Ovary (tissue), 9 donors: ENCODE results near the gene IFI27L1. TPM values are rescaled to one million over a fixed set of nuclear protein-coding genes. Genes with fewer than 3 reads are reported as not detected.

Experiments used
- DNase-seq, 5 donors: peaks; one replicate each; pipeline ENCODE4 v3.0.0-alpha.2; 2019 to 2020
- H3K27ac ChIP-seq, 2 donors: fragments of 200-600 bp; one replicate each; pipeline versions ENCODE4 v1.5.1 to v1.8.0; 2019 to 2022
- H3K27me3 ChIP-seq: fragments of 200-600 bp; one replicate; pipeline ENCODE4 v1.8.0; 2022
- H3K36me3 ChIP-seq: fragments of 200-600 bp; sonication (generic); one replicate; pipeline ENCODE4 v1.5.1; 2019
- H3K4me1 ChIP-seq: one replicate; pipeline ENCODE4 v1.8.1; 2013; ENCODE audit warnings: mild to moderate bottlenecking, moderate library complexity; ENCODE audit not compliant: insufficient read depth
- H3K4me3 ChIP-seq: fragments of 200-600 bp; sonication (generic); one replicate; pipeline ENCODE4 v1.5.1; 2017
- H3K9me3 ChIP-seq, 2 donors: fragments of 200-600 bp in 1 of 2; sonication (generic) in 1 of 2; one replicate each; pipeline versions ENCODE4 v1.5.1 to v1.8.1; 2013 to 2019; ENCODE audit warnings: mild to moderate bottlenecking in 1 of 2, moderate library complexity in 1 of 2
- CTCF ChIP-seq, 3 donors: fragments of 450-650 bp in 2 of 3; fragments of 200-600 bp in 1 of 3; IDR thresholded peaks; one replicate each; pipeline versions ENCODE4 v1.5.1 to v1.8.0; 2016 to 2022; ENCODE audit warnings: antibody characterized with exemption in 3 of 3, mild to moderate bottlenecking in 1 of 3
- EP300 ChIP-seq: sonication (generic); formaldehyde crosslinking; IDR thresholded peaks from one replicate; pipeline ENCODE4 v1.6.1; 2017; ENCODE audit warnings: antibody characterized with exemption
- POLR2A ChIP-seq: fragments of 450-650 bp; IDR thresholded peaks from one replicate; pipeline ENCODE4 v1.6.1; 2017; ENCODE audit warnings: antibody characterized with exemption, mild to moderate bottlenecking, moderate library complexity
- WGBS, 3 donors: extraction: QIAGEN DNeasy Blood & Tissue Kit in 1 of 3; methylation state at CpG; one replicate each; pipeline versions ENCODE4 v1.1.5 to v1.1.7; 2013 to 2017; 5-methylcytosine and 5-hydroxymethylcytosine counted together
- intact Hi-C, 4 donors: fragments of 100-400 bp; cut with DNase I; formaldehyde crosslinking; loops; one replicate each; pipeline versions ENCODE4 v1.11.0 to v1.15.1; 2022 to 2023
- polyA plus RNA-seq, 2 donors: library from polyadenylated mRNA; stranded (reverse); fragments of 200-250 nt in 1 of 2; fragments of 350-450 nt in 1 of 2; fragmentation: Illumina TruSeq in 1 of 2; extraction: RNeasy Lipid Tissue Mini Kit (QIAGEN cat#74804) in 1 of 2; gene quantifications; one replicate each; pipeline ENCODE4 v1.2.3, GENCODE V29; 2013 to 2014
- total RNA-seq, 7 donors: library from RNA; depleted of rRNA in 2 of 7; stranded (reverse); fragments of >200 nt in 2 of 7; fragmentation: NEBNext Ultra II Directional in 3 of 7; extraction: Animal tissue kit (Norgen Biotek cat#: 25700) in 3 of 7; gene quantifications; one replicate each; pipeline versions ENCODE4 v1.1.0 to v1.2.4, GENCODE V29; 2016 to 2023
- donor health status: DM: no; HTN: no; CAD: no; lungs with moderate emphysema.
- donor health status: DM: no; HTN: no; CAD: no.
- donor health status: Bipolar disorder and iron deficiency.
- donor health status: DM: yes; HTN: yes; CAD: no.
- donor health status: DM: no; HTN: no; CAD: no.
- donor health status: DM: yes; HTN: yes; CAD: no.

Gene IFI27L1
- total and polyA plus RNA-seq, 9 donors: 21.5 to 57.0 (median 32.8) TPM

GRCh38 chr14:94058128-94058673 lies 22.9 kb upstream of the IFI27L1 start:
- TF ChIP-seq CTCF (IDR thresholded peaks at IDR 0.05) (no peak), EP300 (no peak), POLR2A (no peak)
- Histone ChIP-seq H3K27me3 (no peaks in the 10 kb centered on the region), H3K27ac (no peak overlapping the region), H3K9me3 (no peaks in the 10 kb centered on the region), H3K4me1 (peaks cover 16% of the 10 kb centered on the region), H3K36me3 (no peaks in the 10 kb centered on the region), H3K4me3 (no peak overlapping the region)
- intact Hi-C loops: loop anchor here in 1 of 4 donors (5.0 kb wide), 1 partner anchor 69 kb away; the partner anchor contains the start of gene IFI27L2
- no peak for DNase-seq
- 26 to 50% (median 29%) methylated on average over 1 of the region's 1 CpG for WGBS, 3 donors

DNA sequence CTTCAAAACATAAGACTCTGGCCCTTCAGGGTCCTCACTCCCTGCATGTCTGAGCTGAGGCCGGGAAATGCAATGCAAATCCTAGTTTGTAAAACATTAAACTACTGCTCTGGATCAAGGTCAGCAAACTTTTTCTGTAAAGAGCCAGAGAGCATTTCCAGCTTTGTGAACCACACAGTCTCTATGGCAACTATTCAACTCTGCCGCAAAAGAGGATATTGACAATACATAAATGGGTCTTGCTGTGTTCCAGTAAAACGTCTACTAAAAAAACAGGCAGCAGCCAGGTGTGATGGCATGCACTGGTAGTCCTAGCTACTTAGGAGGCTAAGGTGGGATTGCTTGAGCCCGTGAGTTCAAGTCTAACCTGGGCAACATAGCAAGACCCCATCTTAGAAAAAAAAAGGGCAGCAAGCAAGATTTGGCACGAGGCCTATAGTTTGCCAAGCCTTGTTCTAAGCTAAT lies 22.4 kb upstream of the IFI27L1 start:
- H3K27ac ChIP-seq: no peak overlapping the region
- intact Hi-C loops: loop anchor here in 1 of 4 donors (5.0 kb wide), 1 partner anchor 69 kb away; the partner anchor contains the start of gene IFI27L2
- 44 to 61% (median 46%) methylated on average over 5 of the region's 5 CpGs for WGBS, 3 donors
- H3K27me3 ChIP-seq: no peaks in the 10 kb centered on the region
- no peak for DNase-seq
- peaks cover 18% of the 10 kb centered on the region for H3K4me1 ChIP-seq
- no peaks in the 10 kb centered on the region for H3K36me3 ChIP-seq
- no peak for TF ChIP-seq CTCF (IDR thresholded peaks at IDR 0.05)
- no peak for TF ChIP-seq EP300
- TF ChIP-seq POLR2A: no peak
- no peak overlapping the region for H3K4me3 ChIP-seq
- no peaks in the 10 kb centered on the region for H3K9me3 ChIP-seq

GRCh38 chr14:94059998-94060397 lies 21.1 kb upstream of the IFI27L1 start:
- no peaks in the 10 kb centered on the region for H3K9me3 ChIP-seq
- DNase-seq: no peak
- 55 to 62% (median 60%) methylated on average over 5 of the region's 5 CpGs for WGBS, 3 donors
- intact Hi-C loops: loop anchor here in 1 of 4 donors (5.0 kb wide), 1 partner anchor 67 kb away; the partner anchor contains the start of gene IFI27L2
- peaks cover 18% of the 10 kb centered on the region for H3K4me1 ChIP-seq
- H3K4me3 ChIP-seq: no peak overlapping the region
- no peaks in the 10 kb centered on the region for H3K36me3 ChIP-seq
- no peak overlapping the region for H3K27ac ChIP-seq
- H3K27me3 ChIP-seq: no peaks in the 10 kb centered on the region
- TF ChIP-seq EP300: no peak
- TF ChIP-seq POLR2A: no peak
- TF ChIP-seq CTCF (IDR thresholded peaks at IDR 0.05): no peak

GRCh38 chr14:94062344-94062940 lies 18.7 kb upstream of the IFI27L1 start:
- Histone ChIP-seq H3K27me3 (no peaks in the 10 kb centered on the region), H3K4me3 (no peak overlapping the region), H3K36me3 (no peaks in the 10 kb centered on the region), H3K9me3 (no peaks in the 10 kb centered on the region), H3K4me1 (peaks cover 26% of the 10 kb centered on the region), H3K27ac (peak overlapping the region in 1 of 2 donors; percentile 19)
- TF ChIP-seq CTCF (IDR thresholded peaks at IDR 0.05): no peak
- no peak for TF ChIP-seq POLR2A
- no peak for TF ChIP-seq EP300
- 27 to 36% (median 31%) methylated on average over 9 of the region's 9 CpGs for WGBS, 3 donors
- DNase-seq: no peak
- intact Hi-C loops: no loop called here
